Fibroblast of pulmonary artery (primary cell): ENCODE data around the gene BBX.
A peak's percentile ranks its signal among the peaks of the same experiment; 100 is the strongest.

ENCODE experiments used
- DNase-seq: peaks from one replicate; pipeline ENCODE4 v3.0.0-alpha.2; 2010; ENCODE audit warnings: low read depth
- H3K4me3 ChIP-seq: replicated peaks from 2 replicates; pipeline ENCODE4 v1.5.1; 2011; ENCODE audit warnings: low read depth, mild to moderate bottlenecking, control low read depth, low read length, moderate library complexity
- TF ChIP-seq, protein P1 (sequence below): IDR thresholded peaks from 2 replicates; pipeline ENCODE4 v1.5.1; 2011; ENCODE audit warnings: mild to moderate bottlenecking, control low read depth, low read length, inconsistent platforms; ENCODE audit errors: missing control alignments

The BBX gene

GRCh38 chr3:107612664-107613084 lies 89.9 kb downstream of the BBX start:
- TF ChIP-seq, protein P1, sequence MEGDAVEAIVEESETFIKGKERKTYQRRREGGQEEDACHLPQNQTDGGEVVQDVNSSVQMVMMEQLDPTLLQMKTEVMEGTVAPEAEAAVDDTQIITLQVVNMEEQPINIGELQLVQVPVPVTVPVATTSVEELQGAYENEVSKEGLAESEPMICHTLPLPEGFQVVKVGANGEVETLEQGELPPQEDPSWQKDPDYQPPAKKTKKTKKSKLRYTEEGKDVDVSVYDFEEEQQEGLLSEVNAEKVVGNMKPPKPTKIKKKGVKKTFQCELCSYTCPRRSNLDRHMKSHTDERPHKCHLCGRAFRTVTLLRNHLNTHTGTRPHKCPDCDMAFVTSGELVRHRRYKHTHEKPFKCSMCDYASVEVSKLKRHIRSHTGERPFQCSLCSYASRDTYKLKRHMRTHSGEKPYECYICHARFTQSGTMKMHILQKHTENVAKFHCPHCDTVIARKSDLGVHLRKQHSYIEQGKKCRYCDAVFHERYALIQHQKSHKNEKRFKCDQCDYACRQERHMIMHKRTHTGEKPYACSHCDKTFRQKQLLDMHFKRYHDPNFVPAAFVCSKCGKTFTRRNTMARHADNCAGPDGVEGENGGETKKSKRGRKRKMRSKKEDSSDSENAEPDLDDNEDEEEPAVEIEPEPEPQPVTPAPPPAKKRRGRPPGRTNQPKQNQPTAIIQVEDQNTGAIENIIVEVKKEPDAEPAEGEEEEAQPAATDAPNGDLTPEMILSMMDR = no peak
- no peak for DNase-seq
- no peak overlapping the region for H3K4me3 ChIP-seq

- DNase-seq = no peak
- no peak overlapping the region for H3K4me3 ChIP-seq
- TF ChIP-seq, protein P1 = no peak
Measured at GRCh38 chr3:107619549-107619948, 96.8 kb downstream of the BBX start.

DNA sequence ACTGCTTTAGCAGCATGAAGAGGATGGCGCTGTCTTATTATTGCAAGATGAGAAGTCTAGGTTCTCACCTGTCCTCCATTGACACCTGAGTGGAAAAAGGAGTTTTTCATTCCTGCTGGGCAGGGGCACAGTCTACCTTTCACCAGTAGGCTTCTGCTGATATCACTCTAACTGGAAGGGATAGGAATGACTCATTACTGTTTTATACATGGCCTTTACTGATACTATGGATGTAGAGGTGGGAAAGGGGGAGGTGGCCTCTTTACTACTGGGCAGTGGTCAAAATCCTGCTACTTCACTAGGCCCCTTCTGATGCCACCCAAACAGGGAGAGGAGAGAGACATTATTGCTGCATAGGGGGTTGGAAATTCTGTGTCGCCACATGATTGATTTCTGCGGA lies 97.8 kb downstream of the BBX start:
- no peak for DNase-seq
- H3K4me3 ChIP-seq = no peak overlapping the region
- TF ChIP-seq, protein P1 = no peak

DNA sequence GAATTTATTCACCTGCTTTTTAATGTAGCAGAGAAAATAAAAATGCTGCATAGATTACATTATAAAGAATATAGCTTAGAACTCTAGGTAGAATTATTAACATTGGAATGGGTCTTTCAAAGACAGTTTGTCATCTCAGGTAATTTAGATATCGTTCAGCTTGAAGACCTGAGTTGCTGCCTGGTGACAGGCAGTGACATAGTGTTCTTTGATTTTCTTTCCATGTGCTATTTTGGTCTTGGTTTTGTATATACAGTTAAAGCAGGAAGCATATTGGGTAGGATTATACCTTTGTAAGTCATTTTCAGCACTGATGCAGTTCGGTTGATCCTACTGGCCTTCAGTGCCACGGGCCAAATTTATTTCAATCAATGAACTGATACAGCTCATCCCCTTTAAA lies 98.7 kb downstream of the BBX start:
- H3K4me3 ChIP-seq = no peak overlapping the region
- no peak for DNase-seq
- TF ChIP-seq, protein P1 = no peak

DNA sequence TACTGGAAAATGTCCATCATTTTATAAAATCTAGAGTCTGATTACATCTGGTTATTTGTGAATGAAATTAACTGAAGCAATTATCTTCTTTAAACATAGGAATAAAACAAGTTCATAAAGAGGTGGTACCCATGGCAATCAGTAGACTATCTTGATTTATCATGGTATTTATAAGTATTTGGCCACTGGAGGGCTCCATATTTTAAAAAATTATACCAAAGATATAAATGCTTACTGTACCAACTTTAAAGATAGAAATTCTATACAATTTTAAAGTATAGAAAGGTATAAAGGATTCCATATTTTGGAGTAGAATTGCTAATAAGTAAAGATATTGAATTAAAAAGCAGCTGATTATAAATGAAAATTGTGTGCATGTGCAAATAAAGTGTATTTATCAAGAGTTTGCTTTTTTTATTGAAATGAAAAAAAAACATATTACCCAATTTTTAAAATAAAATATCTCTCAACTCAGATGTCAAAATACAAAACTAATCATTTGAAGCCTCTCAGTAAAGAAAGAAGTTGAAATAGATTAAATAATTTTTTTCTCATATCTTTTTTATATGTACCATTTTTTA lies 105.3 kb downstream of the BBX start:
- no peak for DNase-seq
- TF ChIP-seq, protein P1 = peak; percentile 22
- H3K4me3 ChIP-seq = no peak overlapping the region

GRCh38 chr3:107629566-107629965 lies 106.8 kb downstream of the BBX start:
- H3K4me3 ChIP-seq = no peak overlapping the region
- TF ChIP-seq, protein P1 = no peak
- DNase-seq = peak; percentile 38

- no peak for DNase-seq
- H3K4me3 ChIP-seq = no peak overlapping the region
- TF ChIP-seq, protein P1 = no peak
Measured at GRCh38 chr3:107630779-107631178, 108.0 kb downstream of the BBX start.
